Small intestine (tissue), 7 donors: ENCODE results near the gene HBM. TPM values are rescaled to one million over a fixed set of nuclear protein-coding genes. Genes with fewer than 3 reads are reported as not detected.
"Not testable (repeated sequence)": the region's sequence is repeated elsewhere in the genome, so short reads cannot be mapped to it uniquely, and the experiment has no call there.

Experiments
- DNase-seq, 2 donors: peaks; one replicate each; pipeline versions ENCODE4 v3.0.0 to v3.0.0-alpha.2; 2013
- FAIRE-seq: peaks from 2 replicates; lab custom pipeline; 2012; peaks lifted over from hg19 to GRCh38; lab: Jason Lieb, UNC
- H3K27ac ChIP-seq, 3 donors: one replicate each; pipeline ENCODE4 v1.5.1; 2013; ENCODE audit warnings: low read length in 2 of 3, mild to moderate bottlenecking in 2 of 3, control low read depth in 1 of 3, inconsistent platforms in 1 of 3, low read depth in 1 of 3, moderate library complexity in 1 of 3
- H3K27me3 ChIP-seq, 3 donors: one replicate each; pipeline ENCODE4 v1.6.1; 2013; ENCODE audit warnings: low read length in 3 of 3, inconsistent platforms in 1 of 3; ENCODE audit not compliant: control insufficient read depth in 3 of 3, insufficient read depth in 3 of 3
- H3K36me3 ChIP-seq, 3 donors: one replicate each; pipeline ENCODE4 v1.6.1; 2013; ENCODE audit warnings: low read length in 3 of 3, inconsistent platforms in 1 of 3, low read depth in 1 of 3, mild to moderate bottlenecking in 1 of 3, moderate library complexity in 1 of 3; ENCODE audit not compliant: control insufficient read depth in 3 of 3, insufficient read depth in 2 of 3
- H3K4me1 ChIP-seq, 3 donors: one replicate each; pipeline ENCODE4 v1.6.1; 2013; ENCODE audit warnings: low read length in 2 of 3, inconsistent platforms in 1 of 3, low read depth in 1 of 3, mild to moderate bottlenecking in 1 of 3, moderate library complexity in 1 of 3; ENCODE audit not compliant: control insufficient read depth in 3 of 3, insufficient read depth in 2 of 3
- H3K4me3 ChIP-seq, 3 donors: one replicate each; pipeline ENCODE4 v1.5.1; 2013; ENCODE audit warnings: low read length in 3 of 3, control low read depth in 1 of 3, inconsistent platforms in 1 of 3, low read depth in 1 of 3, mild to moderate bottlenecking in 1 of 3, moderate library complexity in 1 of 3
- H3K9me3 ChIP-seq, 2 donors: one replicate each; pipeline ENCODE4 v1.6.1; 2013; ENCODE audit warnings: low read depth in 1 of 2, low read length in 1 of 2; ENCODE audit not compliant: control insufficient read depth in 2 of 2, insufficient read depth in 1 of 2
- WGBS, 3 donors: extraction: QIAGEN DNeasy Blood & Tissue Kit; methylation state at CpG; one replicate each; pipeline ENCODE4 v1.1.7; 2013; 5-methylcytosine and 5-hydroxymethylcytosine counted together
- polyA plus RNA-seq, 4 donors: library from polyadenylated mRNA; stranded (reverse) in 3 of 4; unstranded in 1 of 4; fragments of 200-250 nt in 3 of 4; fragments of 120-200 nt in 1 of 4; gene quantifications; one replicate each; pipeline versions ENCODE4 v1.2.1 to v1.2.3, GENCODE V29; 2013
- donor health status: healthy with polysubstance abuse.
- donor health status: control.
- donor health status: control.
- donor health status: Bipolar disorder and iron deficiency.
- donor health status: healthy.

HBM gene
- polyA plus RNA-seq, 4 donors = 1.8 TPM; not detected in 3

DNA sequence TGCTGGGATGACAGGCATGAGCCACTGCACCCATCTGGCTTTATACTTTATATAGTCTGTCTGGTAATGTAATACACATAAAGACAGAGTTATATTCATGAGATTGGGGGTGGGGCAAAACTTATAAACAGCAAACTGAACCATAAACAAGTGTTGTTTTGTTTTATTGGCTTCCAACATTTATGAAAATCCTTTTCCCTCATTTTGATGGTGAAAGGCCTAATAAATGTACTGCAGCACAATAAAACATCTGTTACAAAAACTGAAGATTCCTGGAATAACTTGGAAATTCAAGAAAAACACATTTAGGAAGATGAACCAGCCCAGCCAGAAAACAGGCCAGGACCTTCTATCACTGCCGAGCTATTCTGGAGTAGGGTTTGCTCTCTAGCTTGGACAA lies 43.4 kb upstream of the HBM start:
- DNase-seq = no peak
- Histone ChIP-seq H3K9me3 (no peaks in the 10 kb centered on the region), H3K4me3 (no peak overlapping the region), H3K4me1 (peaks cover 0 to 12% (median 0%) of the 10 kb centered on the region in 3 donors), H3K27me3 (no peaks in the 10 kb centered on the region), H3K36me3 (peaks cover 0 to 45% (median 2%) of the 10 kb centered on the region in 3 donors), H3K27ac (no peak overlapping the region)
- WGBS, 3 donors = 82 to 100% (median 95%) methylated on average over 1 of the region's 1 CpG
- no peak for FAIRE-seq

DNA sequence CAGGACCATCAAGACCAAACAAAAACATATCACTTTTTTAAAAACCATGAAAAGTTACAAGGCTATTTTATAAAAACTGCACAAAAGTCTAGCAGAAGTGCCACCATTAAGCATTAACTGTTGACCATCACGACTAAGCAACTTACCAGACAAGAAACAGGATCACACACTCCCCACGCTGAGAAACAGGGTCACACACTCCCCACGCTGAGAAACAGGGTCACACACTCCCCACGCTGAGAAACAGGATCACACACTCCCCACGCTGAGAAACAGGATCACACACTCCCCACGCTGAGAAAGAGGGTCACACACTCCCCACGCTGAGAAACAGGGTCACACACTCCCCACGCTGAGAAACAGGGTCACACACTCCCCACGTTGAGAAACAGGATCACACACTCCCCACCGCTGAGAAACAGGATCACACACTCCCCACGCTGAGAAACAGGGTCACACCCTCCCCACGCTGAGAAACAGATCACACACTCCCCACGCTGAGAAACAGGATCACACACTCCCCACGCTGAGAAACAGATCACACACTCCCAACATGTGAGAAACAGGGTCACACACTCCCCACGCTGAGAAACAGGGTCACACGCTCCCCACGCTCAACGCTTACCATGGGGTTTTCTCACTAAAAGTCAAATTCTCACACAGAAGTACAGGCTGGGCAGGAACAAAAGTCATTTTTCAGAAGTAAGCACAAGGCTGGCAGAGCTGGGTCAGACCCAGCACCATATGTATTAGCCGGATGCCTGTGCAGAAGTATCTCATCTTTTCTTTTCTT lies 42.0 kb upstream of the HBM start:
- not testable (repeated sequence) for FAIRE-seq, H3K4me3 ChIP-seq, H3K9me3 ChIP-seq, H3K27ac ChIP-seq, H3K27me3 ChIP-seq, H3K4me1 ChIP-seq, DNase-seq
- peaks cover 0 to 40% (median 2%) of the 10 kb centered on the region in 3 donors for H3K36me3 ChIP-seq
- 80 to 85% (median 84%) methylated on average over 17 to 19 of the region's 19 CpGs for WGBS, 3 donors

DNA sequence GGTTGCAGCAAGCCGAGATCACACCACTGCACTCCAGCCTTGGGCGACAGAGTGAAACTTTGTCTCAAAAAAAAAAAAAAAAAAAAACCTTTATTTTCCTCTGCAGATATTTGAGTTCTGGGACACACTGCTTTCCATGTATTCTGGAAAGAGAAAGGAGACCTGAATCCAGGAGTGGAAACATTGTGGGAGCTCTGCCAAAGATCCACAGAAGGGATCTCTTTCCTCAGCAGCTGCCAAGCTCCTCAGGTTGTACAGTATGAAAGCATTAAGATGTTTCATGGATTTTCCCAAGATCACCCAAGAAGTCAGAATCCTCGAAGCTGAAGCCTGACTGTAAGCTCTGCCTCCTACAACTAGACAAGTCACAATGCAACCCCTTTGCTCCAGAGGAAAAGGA lies 40.8 kb upstream of the HBM start:
- Histone ChIP-seq H3K4me3 (no peak overlapping the region), H3K27me3 (no peaks in the 10 kb centered on the region), H3K27ac (no peak overlapping the region), H3K9me3 (no peaks in the 10 kb centered on the region), H3K36me3 (peaks cover 0 to 40% (median 2%) of the 10 kb centered on the region in 3 donors), H3K4me1 (peaks cover 0 to 5% (median 0%) of the 10 kb centered on the region in 3 donors)
- FAIRE-seq (no peak), DNase-seq (no peak)
- WGBS, 3 donors = 92 to 97% (median 92%) methylated on average over 3 of the region's 3 CpGs

DNA sequence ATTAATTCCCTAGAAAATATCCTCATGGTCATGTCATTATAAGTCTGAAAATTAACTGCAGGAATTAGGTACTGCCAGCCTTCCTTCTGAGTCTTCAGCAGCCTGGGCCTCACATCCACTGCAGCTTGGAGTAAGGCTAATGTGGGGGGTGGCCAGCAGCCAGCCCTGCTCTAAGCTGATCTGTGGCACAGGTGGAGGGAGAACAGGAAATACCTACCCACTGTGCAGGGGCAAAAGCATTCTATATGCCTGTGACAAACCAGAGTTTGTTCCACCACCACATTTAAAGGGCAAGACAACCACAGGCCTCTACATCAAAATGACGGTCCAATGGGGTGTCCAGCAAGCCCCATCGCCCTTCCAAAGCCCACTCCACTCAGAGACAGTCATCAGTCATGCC lies 36.7 kb upstream of the HBM start:
- 84 to 96% (median 89%) methylated on average over 2 of the region's 2 CpGs for WGBS, 3 donors
- Histone ChIP-seq H3K36me3 (peaks cover 0 to 27% (median 0%) of the 10 kb centered on the region in 3 donors), H3K9me3 (no peaks in the 10 kb centered on the region), H3K27ac (no peak overlapping the region), H3K27me3 (no peaks in the 10 kb centered on the region), H3K4me3 (no peak overlapping the region), H3K4me1 (no peaks in the 10 kb centered on the region)
- no peak for FAIRE-seq
- no peak for DNase-seq

DNA sequence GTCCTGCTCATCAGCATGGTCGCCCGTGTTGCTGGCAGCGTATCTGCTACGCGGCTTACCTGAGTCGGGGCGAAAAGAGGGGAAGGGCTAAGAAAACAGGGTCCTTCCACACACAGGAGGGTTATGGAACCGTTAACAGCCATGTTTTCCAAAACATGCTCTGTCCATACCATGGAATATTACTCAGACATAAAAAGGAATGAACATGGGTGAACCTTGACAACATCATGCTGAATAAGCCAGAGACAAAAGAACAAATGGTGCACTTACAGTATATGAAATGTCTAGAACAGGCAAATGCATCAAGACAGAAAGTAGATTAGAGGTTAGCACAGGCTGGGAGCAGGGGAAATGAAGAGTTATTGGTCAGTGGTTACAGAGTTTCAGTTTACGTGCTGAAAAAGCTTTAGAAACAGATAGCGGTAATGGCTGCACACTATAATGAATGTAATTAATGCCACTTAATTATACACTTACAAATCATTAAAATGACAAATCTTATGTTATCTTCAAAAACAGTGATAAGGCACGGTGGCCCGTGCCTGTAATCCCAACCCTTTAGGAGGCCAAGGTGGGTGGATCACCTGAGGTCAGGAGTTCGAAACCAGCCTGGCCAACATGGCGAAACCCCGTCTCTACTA lies 35.1 kb upstream of the HBM start:
- Histone ChIP-seq H3K4me3 (no peak overlapping the region), H3K4me1 (no peaks in the 10 kb centered on the region), H3K9me3 (no peaks in the 10 kb centered on the region), H3K27me3 (no peaks in the 10 kb centered on the region), H3K27ac (no peak overlapping the region), H3K36me3 (peaks cover 0 to 16% (median 0%) of the 10 kb centered on the region in 3 donors)
- DNase-seq (no peak), FAIRE-seq (no peak)
- 84 to 93% (median 84%) methylated on average over 15 of the region's 15 CpGs for WGBS, 3 donors

DNA sequence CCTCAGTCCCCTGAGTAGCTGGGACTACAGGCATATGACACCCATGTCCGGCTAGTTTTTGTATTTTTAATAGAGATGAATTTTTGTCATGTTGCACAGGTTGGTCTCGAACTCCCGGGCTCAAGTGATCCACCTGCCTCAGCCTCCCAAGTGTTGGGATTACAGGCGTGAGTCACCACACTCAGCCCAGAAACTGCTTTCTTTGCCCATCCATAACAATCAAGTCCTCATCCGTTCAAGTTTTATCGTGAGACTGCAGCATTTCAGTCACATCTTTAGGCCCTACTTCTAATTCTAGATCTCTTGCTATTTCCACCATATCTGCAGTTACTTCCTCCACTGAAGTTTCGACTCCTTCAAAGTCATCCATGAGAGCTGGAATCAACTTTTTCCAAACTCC lies 33.7 kb upstream of the HBM start:
- WGBS, 3 donors = 92 to 96% (median 95%) methylated on average over 7 of the region's 7 CpGs
- H3K4me1 ChIP-seq = no peaks in the 10 kb centered on the region

DNA sequence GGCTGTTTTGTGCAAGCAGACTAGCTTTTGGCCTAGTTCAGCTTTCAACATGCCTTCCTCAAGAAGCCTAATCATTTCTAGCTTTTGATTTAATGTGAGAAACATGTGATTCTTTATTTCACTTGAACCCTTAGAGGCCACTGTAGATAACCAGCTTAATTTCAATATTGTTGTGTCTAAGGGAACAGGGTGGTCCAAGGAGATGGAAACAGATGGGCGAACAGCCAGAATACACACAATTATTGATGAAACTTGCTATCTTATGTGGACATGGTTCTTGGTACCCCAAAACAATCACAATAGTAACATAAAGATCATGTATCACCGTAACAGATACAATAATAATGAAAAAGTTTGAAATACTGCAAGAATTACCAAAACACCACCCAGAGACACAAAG lies 32.1 kb upstream of the HBM start:
- H3K27me3 ChIP-seq = no peaks in the 10 kb centered on the region
- H3K9me3 ChIP-seq = no peaks in the 10 kb centered on the region
- no peak overlapping the region for H3K27ac ChIP-seq
- DNase-seq (no peak), FAIRE-seq (no peak)
- WGBS, 3 donors = 95 to 96% (median 96%) methylated on average over 2 of the region's 2 CpGs
- peaks cover 0 to 10% (median 2%) of the 10 kb centered on the region in 3 donors for H3K36me3 ChIP-seq
- H3K4me3 ChIP-seq = no peak overlapping the region
- peaks cover 0 to 6% (median 0%) of the 10 kb centered on the region in 3 donors for H3K4me1 ChIP-seq

More for the DNA sequence above, 33.7 kb upstream of the HBM start:
- no peak overlapping the region for H3K27ac ChIP-seq
- no peak overlapping the region for H3K4me3 ChIP-seq
- H3K27me3 ChIP-seq = no peaks in the 10 kb centered on the region
- DNase-seq (no peak), FAIRE-seq (no peak)
- H3K36me3 ChIP-seq = peaks cover 0 to 13% (median 0%) of the 10 kb centered on the region in 3 donors
- H3K9me3 ChIP-seq = no peaks in the 10 kb centered on the region

DNA sequence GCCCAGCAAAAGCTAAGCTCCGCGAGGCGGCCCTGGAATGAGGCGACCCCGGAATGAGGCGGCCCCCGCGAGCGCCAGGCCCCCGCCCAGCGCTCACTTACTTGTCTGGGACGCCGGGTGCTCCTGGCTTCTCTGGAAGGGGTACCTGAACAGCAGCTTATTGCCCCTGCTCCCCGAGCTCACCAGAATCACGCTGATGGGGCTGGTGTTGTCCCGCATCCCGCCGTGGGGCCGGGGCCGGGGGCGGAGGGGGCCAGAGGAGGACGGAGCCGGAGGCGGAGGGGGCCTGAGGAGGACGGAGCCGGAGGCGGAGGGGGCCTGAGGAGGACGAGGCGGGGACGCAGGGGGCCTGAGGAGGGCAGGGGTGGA lies 27.7 kb upstream of the HBM start:
- Histone ChIP-seq H3K4me3 (peak overlapping the region; percentile 65 to 96 (median 73)), H3K27me3 (no peaks in the 10 kb centered on the region), H3K9me3 (no peaks in the 10 kb centered on the region), H3K4me1 (peaks cover 0 to 6% (median 0%) of the 10 kb centered on the region in 3 donors), H3K27ac (peak overlapping the region in 1 of 3 donors; percentile 55), H3K36me3 (peaks cover 0 to 2% (median 0%) of the 10 kb centered on the region in 3 donors)
- peak in 1 of 2 donors; percentile 42 for DNase-seq
- FAIRE-seq = no peak
- WGBS, 3 donors = 0 to 2% (median 1%) methylated on average over 22 to 30 of the region's 30 CpGs
